Peyer's patch (tissue), 4 donors: Measurements from ENCODE around the gene DNALI1.
"Not testable (repeated sequence)": the region's sequence is repeated elsewhere in the genome, so short reads cannot be mapped to it uniquely, and the experiment has no call there.

Experiments used
- POLR2A ChIP-seq, 2 donors: fragments of 450-650 bp; IDR thresholded peaks; one replicate each; pipeline ENCODE4 v1.5.1; 2017; ENCODE audit warnings: antibody characterized with exemption in 2 of 2, mild to moderate bottlenecking in 2 of 2, moderate library complexity in 2 of 2
- TF ChIP-seq, protein P1 (sequence below), 6 experiments: fragments of 450-650 bp in 4 of 6; fragments of 200-600 bp in 2 of 6; sonication (generic) in 1 of 6; IDR thresholded peaks; one replicate each; pipeline ENCODE4 v1.5.1; 2017 to 2019; ENCODE audit warnings: antibody characterized with exemption in 6 of 6, mild to moderate bottlenecking in 3 of 6, moderate library complexity in 1 of 6

GRCh38 chr1:37532418-37533156, 24.2 kb upstream of the DNALI1 start:
- TF ChIP-seq, protein P1, sequence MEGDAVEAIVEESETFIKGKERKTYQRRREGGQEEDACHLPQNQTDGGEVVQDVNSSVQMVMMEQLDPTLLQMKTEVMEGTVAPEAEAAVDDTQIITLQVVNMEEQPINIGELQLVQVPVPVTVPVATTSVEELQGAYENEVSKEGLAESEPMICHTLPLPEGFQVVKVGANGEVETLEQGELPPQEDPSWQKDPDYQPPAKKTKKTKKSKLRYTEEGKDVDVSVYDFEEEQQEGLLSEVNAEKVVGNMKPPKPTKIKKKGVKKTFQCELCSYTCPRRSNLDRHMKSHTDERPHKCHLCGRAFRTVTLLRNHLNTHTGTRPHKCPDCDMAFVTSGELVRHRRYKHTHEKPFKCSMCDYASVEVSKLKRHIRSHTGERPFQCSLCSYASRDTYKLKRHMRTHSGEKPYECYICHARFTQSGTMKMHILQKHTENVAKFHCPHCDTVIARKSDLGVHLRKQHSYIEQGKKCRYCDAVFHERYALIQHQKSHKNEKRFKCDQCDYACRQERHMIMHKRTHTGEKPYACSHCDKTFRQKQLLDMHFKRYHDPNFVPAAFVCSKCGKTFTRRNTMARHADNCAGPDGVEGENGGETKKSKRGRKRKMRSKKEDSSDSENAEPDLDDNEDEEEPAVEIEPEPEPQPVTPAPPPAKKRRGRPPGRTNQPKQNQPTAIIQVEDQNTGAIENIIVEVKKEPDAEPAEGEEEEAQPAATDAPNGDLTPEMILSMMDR (IDR thresholded peaks at IDR 0.05) = not testable (repeated sequence)
- TF ChIP-seq POLR2A (IDR thresholded peaks at IDR 0.05) = not testable (repeated sequence)
